H1 (cell line): ENCODE measurements around the gene UPB1. TPM values are rescaled to one million over a fixed set of nuclear protein-coding genes. Genes with fewer than 3 reads are reported as not detected.

Source experiments
- CTCF ChIA-PET: fragments of 300-600 bp; sonication (Branson Sonifier 250); formaldehyde crosslinking; loops from one replicate; lab custom pipeline; 2021; ENCODE audit not compliant: partially characterized antibody; lab: Charles Lee
- POLR2A ChIA-PET: fragments of 300-600 bp; sonication (Branson Sonifier 250); formaldehyde crosslinking; loops from one replicate; lab custom pipeline; 2021; ENCODE audit warnings: inconsistent platforms; ENCODE audit not compliant: partially characterized antibody; lab: Charles Lee
- DNase-seq, 2 experiments: peaks; one replicate each; pipeline versions ENCODE4 v3.0.0 to v3.0.0-alpha.2; 2010 to 2022; ENCODE audit warnings: low spot score in 2 of 2, low read depth in 1 of 2, mixed read lengths in 1 of 2
- FAIRE-seq: peaks from 2 replicates; lab custom pipeline; 2011; peaks lifted over from hg19 to GRCh38; lab: Jason Lieb, UNC
- H2AFZ ChIP-seq: 2 replicates; pipeline ENCODE4 v1.8.1; 2012; ENCODE audit warnings: low read length, inconsistent platforms
- H2AK5ac ChIP-seq: 2 replicates; pipeline ENCODE4 v1.6.1; 2013; ENCODE audit warnings: low read depth, low read length
- H2BK120ac ChIP-seq: replicated peaks from 2 replicates; pipeline ENCODE3; 2013; ENCODE audit warnings: low read depth, low read length, inconsistent platforms
- H2BK12ac ChIP-seq: 2 replicates; pipeline ENCODE4 v1.6.1; 2013; ENCODE audit warnings: low read depth, low read length
- H2BK15ac ChIP-seq: 2 replicates; pipeline ENCODE4 v1.6.1; 2013; ENCODE audit warnings: low read length
- H2BK20ac ChIP-seq: 2 replicates; pipeline ENCODE4 v1.6.1; 2013; ENCODE audit warnings: low read length
- H2BK5ac ChIP-seq: 2 replicates; pipeline ENCODE4 v1.6.1; 2013; ENCODE audit warnings: low read depth, low read length
- H3K14ac ChIP-seq: 2 replicates; pipeline ENCODE4 v1.6.1; 2013; ENCODE audit warnings: inconsistent platforms; ENCODE audit not compliant: insufficient read length
- H3K18ac ChIP-seq: 2 replicates; pipeline ENCODE4 v1.6.1; 2013; ENCODE audit warnings: low read length; ENCODE audit errors: extremely low read depth
- H3K23ac ChIP-seq: 2 replicates; pipeline ENCODE4 v1.6.1; 2013; ENCODE audit warnings: inconsistent platforms; ENCODE audit not compliant: insufficient read length
- H3K23me2 ChIP-seq: 2 replicates; pipeline ENCODE4 v1.6.1; 2013; ENCODE audit warnings: low read depth, low read length
- H3K27ac ChIP-seq: 2 replicates; pipeline ENCODE4 v1.6.1; 2011; ENCODE audit warnings: low read depth, low read length, inconsistent platforms
- H3K27me3 ChIP-seq, 4 experiments: replicated peaks in 1 of 4; 1 replicate in 1 of 4; 2 replicates in 3 of 4; pipeline versions ENCODE4 v1.6.1 to v1.8.1; 2011 to 2013; ENCODE audit warnings: low read length in 3 of 4, mild to moderate bottlenecking in 3 of 4, inconsistent platforms in 2 of 4, mixed read lengths in 2 of 4, moderate library complexity in 1 of 4; ENCODE audit not compliant: control insufficient read depth in 3 of 4, insufficient read depth in 3 of 4; ENCODE audit errors: extremely low read depth in 1 of 4
- H3K36me3 ChIP-seq, 4 experiments: 2 replicates each; pipeline versions ENCODE4 v1.6.1 to v1.8.1; 2011 to 2013; ENCODE audit warnings: mild to moderate bottlenecking in 4 of 4, low read length in 3 of 4, moderate library complexity in 2 of 4, control low read depth in 1 of 4, inconsistent platforms in 1 of 4; ENCODE audit not compliant: insufficient read depth in 4 of 4, control insufficient read depth in 2 of 4
- H3K4ac ChIP-seq: replicated peaks from 2 replicates; pipeline ENCODE3; 2013; ENCODE audit warnings: low read length, low read depth, mixed read lengths, inconsistent platforms; ENCODE audit not compliant: insufficient read length
- H3K4me1 ChIP-seq, 4 experiments: replicated peaks in 1 of 4; 1 replicate in 1 of 4; 2 replicates in 3 of 4; pipeline versions ENCODE4 v1.6.1 to v1.8.1; 2011 to 2013; ENCODE audit warnings: low read length in 3 of 4, inconsistent platforms in 2 of 4, mixed read lengths in 1 of 4; ENCODE audit not compliant: insufficient read depth in 4 of 4, control insufficient read depth in 3 of 4
- H3K4me2 ChIP-seq, 2 experiments: 2 replicates each; pipeline versions ENCODE4 v1.6.1 to v1.8.1; 2011 to 2013; ENCODE audit warnings: low read depth in 2 of 2, low read length in 2 of 2, control low read depth in 1 of 2, inconsistent platforms in 1 of 2, mild to moderate bottlenecking in 1 of 2; ENCODE audit not compliant: insufficient read depth in 1 of 2
- H3K4me3 ChIP-seq, 4 experiments: fragments of 200-600, 300-600 bp in 1 of 4; sonication (generic), shearing (Covaris generic), sonication (Bioruptor Twin) in 1 of 4; 2 replicates each; pipeline versions ENCODE4 v1.5.1 to v1.8.1; 2011 to 2016; ENCODE audit warnings: low read length in 4 of 4, low read depth in 3 of 4, control low read depth in 2 of 4, inconsistent platforms in 2 of 4, mild to moderate bottlenecking in 2 of 4, mixed read lengths in 1 of 4, moderate library complexity in 1 of 4; ENCODE audit not compliant: insufficient read depth in 2 of 4; ENCODE audit errors: extremely low read depth in 1 of 4
- H3K56ac ChIP-seq: replicated peaks from 2 replicates; pipeline ENCODE3; 2013; ENCODE audit warnings: low read depth, mild to moderate bottlenecking, mixed read lengths, low read length, inconsistent platforms; ENCODE audit not compliant: insufficient read length
- H3K79me1 ChIP-seq: 2 replicates; pipeline ENCODE4 v1.6.1; 2013; ENCODE audit warnings: low read depth, low read length, control low read depth
- H3K79me2 ChIP-seq, 2 experiments: 2 replicates each; pipeline versions ENCODE4 v1.6.1 to v1.8.1; 2012 to 2013; ENCODE audit warnings: low read length in 2 of 2, mild to moderate bottlenecking in 2 of 2, inconsistent platforms in 1 of 2; ENCODE audit not compliant: insufficient read depth in 2 of 2, control insufficient read depth in 1 of 2
- H3K9ac ChIP-seq, 4 experiments: replicated peaks in 1 of 4; 1 replicate in 1 of 4; 2 replicates in 3 of 4; pipeline versions ENCODE4 v1.6.1 to v1.8.1; 2011 to 2013; ENCODE audit warnings: low read depth in 3 of 4, low read length in 3 of 4, control low read depth in 2 of 4, mild to moderate bottlenecking in 2 of 4, moderate library complexity in 2 of 4, inconsistent platforms in 1 of 4; ENCODE audit errors: extremely low read depth in 1 of 4
- H3K9me3 ChIP-seq, 2 experiments: 2 replicates each; pipeline versions ENCODE4 v1.6.1 to v1.8.1; 2012 to 2013; ENCODE audit warnings: mild to moderate bottlenecking in 2 of 2, moderate library complexity in 2 of 2, control low read depth in 1 of 2, inconsistent platforms in 1 of 2, low read depth in 1 of 2, low read length in 1 of 2, mixed read lengths in 1 of 2; ENCODE audit not compliant: insufficient read depth in 2 of 2
- H4K20me1 ChIP-seq, 2 experiments: replicated peaks in 1 of 2; 2 replicates each; pipeline versions ENCODE3 to v1.8.1; 2011 to 2013; ENCODE audit warnings: inconsistent platforms in 2 of 2, low read length in 2 of 2, mild to moderate bottlenecking in 1 of 2; ENCODE audit not compliant: insufficient read depth in 2 of 2, control insufficient read depth in 1 of 2
- H4K5ac ChIP-seq: 2 replicates; pipeline ENCODE4 v1.6.1; 2013; ENCODE audit warnings: low read length, low read depth, mixed read lengths, inconsistent platforms; ENCODE audit not compliant: insufficient read length
- H4K8ac ChIP-seq: 2 replicates; pipeline ENCODE4 v1.8.0; 2013; ENCODE audit warnings: mild to moderate bottlenecking, moderate library complexity, low read length, inconsistent platforms; ENCODE audit not compliant: insufficient read depth; ENCODE audit errors: extremely low read depth
- H4K91ac ChIP-seq: replicated peaks from 2 replicates; pipeline ENCODE3; 2013; ENCODE audit warnings: low read length, mixed read lengths, inconsistent platforms; ENCODE audit not compliant: insufficient read length
- CREB1 ChIP-seq: IDR thresholded peaks from 2 replicates; pipeline ENCODE4 v1.6.1; 2012; ENCODE audit warnings: inconsistent platforms
- EZH2 ChIP-seq: fragments of 200-600 bp; sonication (generic); IDR thresholded peaks from 2 replicates; pipeline ENCODE4 v1.7.1; 2012; ENCODE audit warnings: low read depth, mild to moderate bottlenecking, moderate library complexity, low read length, inconsistent platforms; ENCODE audit not compliant: severe bottlenecking
- HDAC2 ChIP-seq, 2 experiments: fragments of 300-600 bp in 1 of 2; sonication (generic) in 1 of 2; IDR thresholded peaks; 2 replicates each; pipeline ENCODE4 v1.6.1; 2011 to 2012; ENCODE audit warnings: low read depth in 2 of 2, low read length in 2 of 2, mild to moderate bottlenecking in 2 of 2, moderate library complexity in 2 of 2, borderline replicate concordance in 1 of 2, inconsistent platforms in 1 of 2
- JUND ChIP-seq: IDR thresholded peaks from 2 replicates; pipeline ENCODE4 v1.6.1; 2011; ENCODE audit warnings: mild to moderate bottlenecking, improper control_type of control experiment, low read length
- TAF7 ChIP-seq: optimal IDR thresholded peaks from 2 replicates; pipeline ENCODE3; 2011; ENCODE audit warnings: low read depth, mild to moderate bottlenecking, inconsistent platforms, low read length, moderate library complexity, borderline replicate concordance
- TBP ChIP-seq: IDR thresholded peaks from 2 replicates; pipeline ENCODE4 v1.6.1; 2011; ENCODE audit warnings: low read depth, low read length, improper control_type of control experiment
- WGBS, 2 experiments: shearing (Covaris generic) in 1 of 2; methylation state at CpG; one replicate each; pipeline versions ENCODE4 v1.1.6 to v1.1.7; 2013 to 2015; ENCODE audit warnings: low lambda C conversion rate in 2 of 2, mixed read lengths in 2 of 2, inconsistent platforms in 1 of 2, low coverage in 1 of 2, missing lambda C conversion rate in 1 of 2; ENCODE audit not compliant: insufficient replicate concordance in 2 of 2, insufficient coverage in 1 of 2, insufficient read length in 1 of 2; ENCODE audit errors: extremely low coverage in 1 of 2, missing lambda C conversion rate in 1 of 2; 5-methylcytosine and 5-hydroxymethylcytosine counted together
- polyA plus RNA-seq, 7 experiments: library from polyadenylated mRNA; depleted of rRNA in 3 of 7; stranded (reverse) in 5 of 7; unstranded in 2 of 7; fragments of >200 nt in 5 of 7; fragments of 200-250 nt in 2 of 7; gene quantifications; 1 replicate in 5 of 7; 2 replicates in 1 of 7; 4 replicates in 1 of 7; pipeline versions ENCODE4 v1.2.1 to v1.2.3, GENCODE V29; 2011 to 2013; ENCODE audit warnings: missing spikeins in 2 of 7, mixed read lengths in 2 of 7
- total RNA-seq: library from RNA; stranded (reverse); fragmentation: NEBNext Ultra II Directional; extraction: Animal tissue kit (Norgen Biotek cat#: 25700); gene quantifications from 2 replicates; pipeline ENCODE4 v1.2.1, GENCODE V29; 2021

Gene UPB1
- total and polyA plus RNA-seq, 2 of the 8 experiments (the other 6 are each of a cell fraction or from before 2014, with no cell fraction given) = 0.09 TPM; not detected in 1

DNA sequence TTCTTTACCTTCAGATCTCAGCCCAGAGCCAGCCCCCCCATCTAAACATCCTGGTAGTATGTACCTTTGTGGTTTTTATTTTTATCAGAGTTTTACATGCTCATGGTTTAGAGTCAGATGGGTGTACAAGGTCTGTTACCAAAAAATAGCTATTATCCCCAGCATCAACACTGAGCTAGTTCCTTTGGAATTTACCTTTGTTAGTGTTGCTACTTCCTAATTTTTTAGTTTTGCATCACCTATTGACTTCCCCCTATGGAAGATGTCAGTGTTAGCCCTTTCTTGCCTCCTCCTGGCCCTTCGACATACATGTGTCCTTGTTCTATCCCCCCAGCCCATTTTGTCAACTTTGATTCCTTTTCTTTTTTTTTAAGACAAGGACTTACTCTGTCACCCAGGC, 7.4 kb downstream of the UPB1 start:
- Histone ChIP-seq H3K27ac (no peak overlapping the region), H3K4ac (no peak overlapping the region), H2BK5ac (no peak overlapping the region), H3K27me3 (peaks cover 0 to 2% (median 0%) of the 10 kb centered on the region in 4 experiments; a peak in 3 of 7 replicates), H2BK20ac (no peak overlapping the region), H2AK5ac (no peak overlapping the region), H4K20me1 (no peaks in the 10 kb centered on the region), H3K14ac (no peak overlapping the region), H3K23me2 (no peaks in the 10 kb centered on the region), H3K56ac (no peak overlapping the region), H3K9ac (no peak overlapping the region), H3K23ac (no peak overlapping the region), H4K91ac (no peak overlapping the region), H2BK12ac (no peak overlapping the region), H3K36me3 (no peaks in the 10 kb centered on the region), H2AFZ (no peak overlapping the region), H3K4me3 (no peak overlapping the region), H3K4me1 (peaks cover 3 to 15% (median 8%) of the 10 kb centered on the region in 4 experiments; a peak in 5 of 7 replicates), H2BK15ac (no peak overlapping the region), H3K9me3 (no peaks in the 10 kb centered on the region), H4K8ac (no peak overlapping the region), H3K79me1 (no peaks in the 10 kb centered on the region), H2BK120ac (no peak overlapping the region), H3K18ac (no peak overlapping the region), H4K5ac (no peak overlapping the region), H3K4me2 (no peak overlapping the region), H3K79me2 (no peaks in the 10 kb centered on the region)
- FAIRE-seq (no peak), DNase-seq (no peak)
- 93% methylated on average over 1 of the region's 1 CpG; no CpG with 5 or more reads in 1 of the 2 experiments for WGBS, 2 experiments
- POLR2A ChIA-PET = interaction anchor here (0.5 to 0.7 kb wide), 2 partner anchors 68 to 74 kb away, joined by 3 to 4 read pairs; no protein-coding TSS in a partner anchor
- TF ChIP-seq TBP (no peak), JUND (no peak), EZH2 (no peak), CREB1 (no peak), TAF7 (no peak), HDAC2 (IDR thresholded peaks at IDR 0.05; ENCODE audit: borderline replicate concordance in 1 of 2, low read depth in 2 of 2, low read length in 2 of 2) (no peak)
- CTCF ChIA-PET = interaction anchor here (0.7 to 15.1 kb wide), 33 partner anchors 9 to 495 kb away, joined by 3 to 201 read pairs (median 5); partner anchors contain the start of genes ADORA2A and GUCD1
